ENCODE measurements around the gene TIGD1.

TIGD1 gene

DNA sequence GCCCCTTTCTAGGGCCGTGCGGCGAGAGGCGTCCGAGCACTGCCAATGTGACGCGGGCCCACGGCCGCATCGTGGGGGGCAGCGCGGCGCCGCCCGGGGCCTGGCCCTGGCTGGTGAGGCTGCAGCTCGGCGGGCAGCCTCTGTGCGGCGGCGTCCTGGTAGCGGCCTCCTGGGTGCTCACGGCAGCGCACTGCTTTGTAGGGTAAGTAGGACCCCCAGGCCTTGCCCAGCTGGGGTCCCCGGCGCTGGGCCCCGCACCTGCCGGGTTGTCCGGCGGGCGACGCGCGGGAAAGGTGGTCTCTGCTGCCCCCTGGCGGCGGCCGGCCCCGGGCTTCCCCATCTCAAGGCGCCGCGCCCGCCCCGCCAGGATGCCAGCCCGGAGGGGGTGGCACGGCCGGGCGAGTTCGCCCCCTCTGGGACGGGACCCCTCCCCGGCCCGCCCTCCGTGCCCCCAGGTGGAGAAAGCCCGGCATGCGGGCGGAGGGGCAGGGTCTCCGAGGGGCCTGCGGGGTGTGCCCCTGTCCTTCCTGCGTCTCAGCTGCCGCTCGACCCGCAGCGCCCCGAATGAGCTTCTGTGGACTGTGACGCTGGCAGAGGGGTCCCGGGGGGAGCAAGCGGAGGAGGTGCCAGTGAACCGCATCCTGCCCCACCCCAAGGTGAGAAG, 28.3 kb downstream of the TIGD1 start:
- DNase-seq = no peak

DNA sequence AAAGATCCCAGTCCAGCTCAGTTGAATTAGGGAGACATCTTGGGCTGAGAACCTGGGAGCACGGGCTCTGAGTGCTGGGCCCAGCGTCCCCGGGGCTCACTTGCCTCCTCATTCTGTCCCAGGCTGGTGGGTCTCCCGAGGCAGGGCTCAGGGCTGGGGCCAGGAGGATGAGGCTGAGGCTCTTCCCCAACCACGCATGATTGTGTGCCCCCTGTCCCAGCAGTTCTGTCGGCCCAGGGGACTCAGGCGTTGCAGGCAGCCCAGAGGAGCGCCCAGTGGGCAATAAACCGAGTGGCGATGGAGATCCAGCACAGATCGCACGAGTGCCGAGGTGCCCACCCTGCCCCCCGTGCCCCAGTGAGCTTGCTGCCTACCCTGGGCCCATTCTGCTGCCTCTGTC, 29.3 kb downstream of the TIGD1 start:
- DNase-seq = no peak

DNA sequence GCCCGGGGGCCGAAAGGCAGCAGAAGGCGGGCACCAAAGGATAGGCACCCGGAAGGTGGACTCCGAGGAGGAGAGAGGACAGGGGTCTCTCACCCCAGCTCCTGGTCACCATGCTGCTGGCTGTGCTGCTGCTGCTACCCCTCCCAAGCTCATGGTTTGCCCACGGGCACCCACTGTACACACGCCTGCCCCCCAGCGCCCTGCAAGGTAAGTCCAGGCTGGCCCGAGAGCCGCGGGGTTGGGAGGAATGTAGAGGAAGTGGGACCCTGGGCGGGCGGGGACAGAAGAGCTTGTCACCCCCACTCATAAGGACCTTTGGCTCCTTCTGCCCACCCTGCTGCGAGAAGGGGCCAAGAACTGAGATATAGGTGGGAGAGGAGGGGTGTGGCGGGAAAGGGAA, 29.9 kb downstream of the TIGD1 start:
- no peak for DNase-seq

DNA sequence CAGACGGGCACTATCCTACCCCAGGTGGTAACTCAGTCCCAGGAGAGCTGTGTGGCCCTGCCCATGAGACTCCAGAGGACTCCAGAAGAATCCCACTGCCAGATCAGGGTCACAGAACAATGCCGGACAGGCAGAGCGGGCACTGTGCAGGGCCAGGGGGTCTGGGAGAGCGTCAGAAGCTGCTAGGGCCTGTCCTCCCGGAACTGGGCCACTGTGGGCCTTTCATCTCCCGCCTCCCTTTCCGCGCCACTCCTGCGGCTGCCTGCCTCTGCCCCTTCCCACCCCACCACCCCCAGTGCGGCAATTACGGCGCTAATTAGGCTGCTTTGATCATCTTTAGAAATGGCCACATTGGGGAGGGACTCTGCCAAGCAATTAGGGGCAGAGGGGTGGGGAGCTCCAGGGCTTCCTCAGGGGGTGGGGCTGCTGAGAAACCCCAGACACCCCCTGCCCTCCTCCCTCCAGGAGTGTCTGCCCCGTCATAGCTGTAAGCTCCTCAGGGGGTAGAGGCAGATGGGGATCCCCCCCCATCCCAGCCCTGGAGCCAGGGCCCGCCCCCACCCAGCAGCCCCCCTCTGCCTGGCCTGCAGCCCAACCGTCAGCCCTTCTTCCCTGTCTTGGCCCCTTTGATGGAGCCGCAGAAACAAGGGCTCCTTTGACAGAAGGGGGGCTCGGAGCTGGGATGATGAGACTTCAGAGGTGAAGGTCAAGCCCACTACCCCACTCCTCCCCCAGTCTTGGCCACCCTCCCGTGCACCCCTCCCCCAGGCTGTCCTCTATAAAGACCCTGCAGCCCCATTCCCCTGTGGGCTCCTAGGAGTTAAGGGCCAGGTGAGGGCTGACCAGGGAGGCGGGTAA, 30.5 kb downstream of the TIGD1 start, which contains the start of gene PRSS56:
Gene PRSS56 (plus strand): TSS at position 808 of the 858 bp plus-strand sequence. CDS start 211 bp downstream, outside the sequence.
- DNase-seq = no peak

DNA sequence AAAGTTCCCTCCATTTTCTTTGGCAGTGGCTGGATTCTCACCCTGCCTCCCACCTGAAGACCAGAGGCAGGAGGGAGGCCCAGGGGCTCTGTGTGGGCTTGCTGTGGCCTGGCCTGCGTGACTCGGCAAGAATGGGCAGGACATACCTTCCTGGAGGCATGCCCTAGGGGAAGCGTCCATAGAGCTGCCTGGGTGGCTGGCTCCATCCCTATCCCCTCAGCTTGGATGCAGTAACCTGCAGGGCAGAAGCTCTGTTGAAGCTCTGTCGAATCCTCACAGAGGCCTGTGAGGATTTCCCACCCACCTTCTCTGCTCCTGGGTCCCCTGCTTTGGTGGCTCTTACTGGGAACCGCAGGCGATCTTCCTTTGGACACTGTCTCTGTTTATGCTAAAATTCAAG, 31.5 kb downstream of the TIGD1 start:
- no peak for DNase-seq

DNA sequence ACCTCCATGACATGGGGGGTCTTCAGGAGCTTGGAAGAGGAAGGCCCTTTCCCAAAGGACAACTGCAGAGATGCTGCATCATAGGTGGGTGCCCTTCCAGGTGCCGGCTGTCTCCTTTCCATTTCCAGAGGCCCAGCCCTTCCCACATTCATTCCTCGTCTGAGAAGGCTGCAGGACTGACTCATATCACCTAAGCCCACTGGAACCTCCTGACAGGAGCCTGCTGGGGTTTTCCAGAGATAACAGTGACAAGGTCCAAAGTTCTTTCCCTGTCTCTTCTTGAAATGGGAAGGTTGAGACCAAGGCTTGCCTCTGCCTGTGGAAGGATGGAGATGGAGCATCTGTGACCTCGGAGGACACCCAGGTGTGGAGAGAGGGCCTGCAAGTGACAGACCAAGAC, 33.8 kb downstream of the TIGD1 start:
- DNase-seq = no peak

DNA sequence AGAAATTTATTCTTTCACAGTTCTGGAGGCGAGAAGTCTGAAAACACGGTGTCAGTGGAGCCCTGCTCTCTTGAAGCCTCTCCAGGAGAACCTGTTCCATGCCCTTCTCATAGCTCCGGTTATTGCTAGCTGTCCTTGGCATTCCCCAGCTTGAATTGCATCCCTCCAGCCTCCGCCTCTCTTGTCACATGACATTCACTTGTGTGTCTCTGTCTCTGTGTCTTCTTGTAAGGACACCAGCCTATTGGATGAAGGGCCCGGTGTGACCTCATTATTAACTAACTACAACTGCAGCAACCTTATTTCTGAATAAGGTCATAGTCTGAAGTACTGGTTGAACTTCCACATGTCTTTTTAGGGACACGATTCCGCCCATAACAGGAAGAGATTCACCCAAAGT, 34.7 kb downstream of the TIGD1 start:
- no peak for DNase-seq

DNA sequence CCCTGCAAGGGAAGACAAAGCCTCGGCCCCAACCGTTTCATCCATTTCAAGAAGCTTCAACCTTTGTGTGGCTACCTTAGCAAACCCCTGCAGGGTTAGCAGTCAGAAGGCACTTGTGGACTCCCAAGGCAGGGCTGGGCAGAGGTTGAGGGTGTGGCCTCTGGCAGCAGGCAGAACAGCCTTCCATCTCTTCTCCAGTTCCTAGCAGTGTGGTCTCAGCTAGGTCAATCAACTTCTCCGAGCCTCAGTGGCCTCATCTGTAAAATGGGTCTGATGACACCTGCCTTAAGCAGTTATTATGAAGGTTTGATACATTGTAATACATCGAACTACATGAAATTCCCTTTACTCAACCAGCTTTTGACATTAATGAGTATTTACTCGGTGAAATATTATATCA, 37.0 kb downstream of the TIGD1 start:
- DNase-seq = no peak

DNA sequence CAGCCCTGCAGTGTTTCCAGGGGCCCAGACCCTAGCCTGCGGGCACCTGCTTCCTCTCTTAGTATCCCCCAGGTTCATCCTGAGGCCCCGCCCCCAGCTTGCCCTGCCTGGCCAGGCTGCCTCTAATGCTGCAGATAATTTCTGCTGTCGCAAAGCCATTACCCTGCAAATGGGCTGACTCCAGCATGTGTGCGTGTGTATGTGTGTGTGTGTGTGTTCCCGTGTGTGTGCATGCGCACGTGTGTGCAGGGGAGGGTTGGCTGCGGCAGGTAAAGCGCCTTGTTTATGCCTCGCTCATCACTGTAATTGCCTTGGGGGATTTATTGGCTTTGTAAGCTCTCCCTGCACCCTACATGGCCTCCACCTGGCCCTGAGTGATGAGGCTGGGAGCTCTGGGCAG, 37.8 kb downstream of the TIGD1 start:
- no peak for DNase-seq

DNA sequence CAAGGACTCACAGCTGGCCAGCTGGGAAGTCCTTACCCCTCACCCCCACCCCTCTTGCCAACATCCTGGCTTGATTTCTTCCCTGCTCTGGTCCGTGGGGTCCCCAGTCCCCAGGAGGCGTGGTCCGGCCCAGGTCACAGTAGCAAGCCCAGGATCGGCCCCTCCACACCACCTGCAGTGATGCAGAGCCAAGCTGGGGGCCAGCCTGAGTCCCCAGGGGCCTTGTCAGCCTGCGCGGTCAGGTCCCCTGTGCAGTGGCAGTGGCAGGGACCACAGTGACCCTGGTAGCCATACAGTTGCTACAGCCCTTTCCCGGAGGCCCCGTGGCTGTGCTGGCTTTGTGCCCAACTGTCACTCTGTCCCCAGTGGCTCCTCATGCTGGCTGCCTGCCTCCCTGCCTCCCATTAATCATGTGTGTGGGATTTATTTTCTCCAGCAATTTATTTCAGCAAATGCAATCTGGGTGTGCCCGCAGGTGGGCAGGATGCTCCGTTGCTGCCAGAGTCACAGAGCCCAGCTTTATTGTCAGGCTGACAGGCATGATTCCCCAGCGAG, 38.9 kb downstream of the TIGD1 start:
- no peak for DNase-seq

DNA sequence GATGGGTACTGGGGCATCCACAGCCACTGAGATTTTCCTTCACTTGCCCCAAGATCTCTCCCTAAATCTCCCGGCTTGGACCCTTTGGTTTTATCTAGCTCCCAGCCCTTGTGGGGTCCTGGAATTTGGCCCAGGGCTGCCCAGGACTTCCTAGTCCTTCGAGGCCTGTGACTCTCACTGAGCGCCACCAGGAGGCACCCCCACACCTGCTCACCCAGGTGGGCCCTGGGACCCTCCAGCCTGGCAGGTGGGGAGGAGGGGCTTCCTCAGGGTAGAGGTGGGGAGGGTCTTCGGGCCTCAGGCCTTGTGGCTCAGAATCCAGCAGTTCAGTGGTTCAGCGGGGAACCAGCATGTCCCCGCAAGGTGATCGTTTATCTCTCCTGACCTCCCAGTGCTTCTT, 42.1 kb downstream of the TIGD1 start:
- DNase-seq = no peak

DNA sequence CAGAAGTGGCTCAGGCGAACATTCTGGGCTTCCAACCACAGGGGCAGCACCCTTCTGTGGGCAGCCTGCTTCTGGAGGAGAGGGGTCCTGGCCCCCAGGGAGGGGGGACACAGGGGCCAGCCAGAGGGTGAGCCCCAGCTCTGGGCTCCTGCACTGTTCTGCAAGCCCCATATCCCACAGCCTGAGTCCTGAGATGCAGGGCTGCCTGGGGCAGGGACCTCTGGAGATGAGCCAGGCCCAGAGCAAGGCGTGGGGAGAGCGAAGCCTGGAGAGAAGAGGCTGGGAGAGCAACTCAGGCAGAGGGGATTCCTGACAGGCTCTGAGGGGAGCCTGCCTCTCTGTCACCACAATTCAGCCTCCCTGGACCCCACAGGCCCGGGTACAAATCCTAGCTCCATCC, 43.6 kb downstream of the TIGD1 start:
- no peak for DNase-seq

DNA sequence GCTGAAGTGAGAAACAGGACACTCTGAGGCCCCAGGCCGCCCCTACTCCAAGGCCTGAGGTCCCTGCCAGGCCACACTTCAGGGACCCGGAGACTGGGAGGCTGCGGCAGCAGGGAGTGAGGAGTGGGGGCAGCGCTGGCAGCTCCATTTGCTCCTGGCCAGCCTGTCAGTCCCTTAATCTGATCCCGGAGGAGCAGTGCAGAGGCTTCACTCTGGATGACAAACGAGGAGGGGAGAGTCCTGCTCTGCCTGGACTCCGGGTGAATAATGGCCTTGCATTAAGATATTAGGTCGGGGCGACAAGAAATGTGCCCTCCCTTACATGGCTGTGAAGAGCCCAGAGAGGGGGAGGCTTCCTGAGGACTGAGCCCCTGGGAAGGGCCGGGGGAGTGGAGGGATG, 44.5 kb downstream of the TIGD1 start:
- DNase-seq = no peak

DNA sequence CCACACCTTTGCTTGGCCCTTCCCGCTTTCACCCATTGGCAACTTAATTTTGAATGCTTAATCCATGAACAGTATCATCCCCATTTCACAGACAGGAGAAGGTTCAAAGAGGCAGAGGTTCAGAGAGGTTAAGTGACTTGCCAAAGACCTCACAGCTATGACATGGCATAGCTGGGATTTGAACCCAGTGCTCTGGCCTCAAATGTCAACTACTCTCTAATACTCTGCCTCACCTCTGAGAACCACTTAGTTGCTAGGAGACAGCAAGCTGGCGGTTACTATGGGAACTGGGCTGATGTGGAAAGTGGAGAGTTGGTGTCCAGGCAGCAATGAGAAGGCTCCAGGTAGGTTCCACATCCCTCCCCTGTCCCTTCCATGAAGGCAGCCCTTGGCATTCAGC, 45.9 kb downstream of the TIGD1 start:
- DNase-seq = no peak

DNA sequence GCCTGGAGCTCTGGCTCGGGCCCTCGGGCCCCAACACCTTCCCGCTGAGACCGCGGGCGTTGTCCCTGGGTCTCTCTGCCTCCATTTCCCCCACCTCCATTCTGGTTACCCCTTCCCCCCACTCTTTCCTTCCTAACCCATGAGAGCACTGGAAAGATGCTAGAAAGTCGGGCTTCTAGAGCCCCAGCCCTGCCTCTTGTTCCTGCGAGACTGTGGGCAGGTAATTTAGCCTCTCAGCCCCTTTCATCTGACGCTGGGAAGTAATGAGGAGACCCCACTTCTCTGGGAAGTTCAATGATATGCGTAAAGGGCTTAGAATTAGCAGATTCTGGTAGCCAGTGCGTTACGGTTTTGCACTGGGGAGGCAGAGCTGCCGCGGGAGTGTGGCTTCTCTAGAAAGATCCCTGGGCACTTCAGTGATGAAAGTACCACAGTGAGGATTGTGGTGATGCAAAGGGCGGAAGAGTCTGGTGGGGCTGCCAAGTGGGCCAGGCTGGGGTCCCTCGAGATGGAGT, 46.5 kb downstream of the TIGD1 start:
- DNase-seq = no peak

DNA sequence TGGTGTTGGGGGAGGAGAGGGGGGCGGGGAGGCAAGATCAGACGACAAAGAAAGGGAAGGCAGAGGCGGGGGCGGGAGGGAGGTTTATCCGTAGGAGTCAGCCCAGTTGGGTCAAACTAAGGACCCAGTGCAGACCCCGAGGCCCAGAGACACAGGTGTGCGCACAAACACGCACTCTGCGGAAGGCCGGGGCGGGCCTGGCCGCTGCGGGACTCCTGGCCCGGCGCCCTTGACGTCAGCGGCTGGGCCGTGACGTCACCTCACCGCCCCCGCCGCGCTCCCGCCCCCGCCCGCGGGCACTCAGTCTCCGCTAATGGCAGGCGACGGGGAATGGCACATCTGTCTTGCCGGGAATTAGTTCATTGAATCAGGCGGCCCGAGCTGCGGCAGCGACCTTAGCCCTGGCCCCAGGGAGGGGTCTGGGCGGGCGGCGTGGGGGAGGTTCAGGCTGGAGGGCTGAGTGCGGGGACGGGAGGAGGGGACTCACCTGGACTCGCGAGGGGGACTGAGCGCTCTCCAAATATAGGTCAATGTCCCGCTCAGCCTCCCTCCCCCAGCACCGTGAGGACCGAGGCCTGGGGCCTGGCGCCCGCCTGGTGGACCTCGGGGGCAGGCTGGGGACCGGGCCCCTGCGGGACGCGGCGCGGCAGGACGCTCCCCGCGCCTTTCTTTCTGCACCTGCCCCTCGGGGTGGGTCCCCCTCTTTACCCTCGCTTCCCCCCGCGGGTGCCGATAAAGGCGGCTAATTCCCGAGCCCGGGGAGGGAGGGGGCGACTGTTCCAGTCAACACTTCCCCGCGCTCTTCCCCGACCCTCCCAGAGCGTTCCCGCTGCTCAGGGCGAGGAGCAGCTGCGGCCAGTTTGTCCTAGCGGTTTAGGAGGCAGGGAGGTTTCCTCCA, 47.2 kb downstream of the TIGD1 start:
- no peak for DNase-seq

DNA sequence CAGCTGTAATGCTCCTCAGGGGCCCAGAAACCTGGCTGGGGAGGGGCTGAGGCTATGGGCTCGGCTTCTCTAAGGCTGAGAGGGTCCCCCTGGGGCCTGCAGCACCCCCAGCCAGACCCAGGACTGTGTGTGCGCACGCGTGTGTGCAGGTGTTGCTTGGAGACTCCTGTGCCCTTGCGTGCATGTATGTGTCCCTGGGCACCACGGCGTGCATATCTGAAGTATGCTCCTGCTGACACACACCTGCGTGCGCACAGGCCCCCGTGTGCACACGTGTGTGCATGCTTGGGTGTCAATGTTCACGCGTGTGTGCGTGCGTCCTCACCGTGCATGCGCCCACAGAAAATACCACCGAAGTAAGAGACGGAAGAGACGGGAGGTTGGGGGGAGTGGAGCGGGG, 47.8 kb downstream of the TIGD1 start:
- no peak for DNase-seq

DNA sequence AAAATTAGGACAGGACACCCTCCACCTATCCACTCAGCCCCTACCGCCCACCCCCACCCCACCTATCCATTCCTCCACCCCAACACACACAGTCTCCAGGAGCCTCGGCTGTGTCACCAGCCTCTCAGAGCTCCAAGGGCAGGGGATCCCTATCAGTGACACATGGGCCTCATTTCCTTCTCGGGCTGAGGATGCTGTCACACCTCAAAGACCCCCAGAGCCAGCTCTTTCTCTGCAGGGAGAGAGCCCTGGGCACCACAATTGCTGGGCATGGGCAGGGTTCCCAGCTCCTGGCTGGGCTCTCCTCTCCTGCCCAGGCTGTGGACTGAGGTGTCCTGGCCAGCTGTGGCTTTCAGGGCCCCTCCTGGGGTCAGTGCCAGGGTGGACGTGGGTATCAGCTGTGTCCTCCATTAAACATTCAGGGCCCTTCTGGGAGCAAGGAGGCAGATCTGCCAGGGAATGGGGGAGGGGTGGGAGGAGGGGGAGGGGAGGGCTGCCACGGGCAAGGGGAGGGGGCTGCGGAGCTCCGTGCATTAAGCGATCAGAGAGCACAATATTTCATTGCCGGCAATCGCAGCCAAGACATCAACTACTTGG, 48.5 kb downstream of the TIGD1 start:
- no peak for DNase-seq

DNA sequence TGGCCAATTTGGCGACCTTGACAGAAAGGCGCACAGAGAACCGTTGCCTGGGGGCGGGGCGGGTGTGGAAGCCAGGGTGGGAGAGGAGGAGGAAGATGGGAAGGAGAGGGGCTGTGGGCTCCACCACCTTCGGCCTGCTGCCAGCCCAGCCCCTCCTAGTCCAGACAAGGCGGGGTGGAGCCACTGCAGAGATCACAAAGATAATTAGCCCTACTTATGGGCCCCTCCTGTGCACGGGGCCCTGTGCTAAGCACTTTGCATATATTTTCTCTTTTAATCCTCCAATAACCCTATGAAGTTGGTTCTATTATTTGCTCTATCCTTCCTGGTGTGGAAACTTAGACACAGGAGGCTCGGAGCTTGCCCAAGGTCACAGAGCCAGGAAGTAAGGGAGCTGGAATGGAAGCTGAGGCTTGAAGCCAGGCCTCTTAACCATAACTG, 49.0 kb downstream of the TIGD1 start:
- no peak for DNase-seq

DNA sequence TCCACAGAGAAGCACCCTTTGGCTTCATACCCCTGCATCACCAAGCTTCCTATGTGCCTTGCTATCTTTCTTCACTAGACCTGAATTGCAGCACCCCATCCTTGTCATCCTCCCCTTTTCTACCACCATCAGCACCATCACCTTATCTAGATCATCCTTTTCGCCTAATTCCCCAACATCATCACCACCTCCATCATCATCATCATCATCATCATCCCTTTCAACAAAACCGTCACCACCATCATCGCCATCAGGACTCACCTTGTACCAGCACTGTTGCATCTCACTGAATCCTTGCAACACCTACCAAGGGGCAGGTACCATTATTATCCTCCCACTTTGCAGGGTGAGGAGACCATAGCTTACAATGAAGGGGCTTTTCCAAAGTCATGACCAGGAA, 51.9 kb downstream of the TIGD1 start:
- DNase-seq = no peak
